HepG2 (cell line): Measurements from ENCODE around the gene UQCRC2. TPM values are rescaled to one million over a fixed set of nuclear protein-coding genes. Genes with fewer than 3 reads are reported as not detected.

Source experiments
- ATF2 ChIP-seq: sonication (generic); formaldehyde crosslinking; IDR thresholded peaks from 2 replicates; pipeline ENCODE4 v1.4.0; 2020; ENCODE audit warnings: missing genetic modification reagents
- CENPBD1 ChIP-seq: sonication (generic); formaldehyde crosslinking; IDR thresholded peaks from 2 replicates; pipeline ENCODE4 v1.8.0; 2022; ENCODE audit warnings: missing genetic modification reagents, low read depth, mild to moderate bottlenecking, borderline replicate concordance
- CENPT ChIP-seq: sonication (generic); formaldehyde crosslinking; IDR thresholded peaks from 2 replicates; pipeline ENCODE4 v1.8.0; 2022; ENCODE audit warnings: low read depth, mild to moderate bottlenecking, moderate library complexity, missing genetic modification reagents
- E2F1 ChIP-seq: sonication (generic); formaldehyde crosslinking; IDR thresholded peaks from 2 replicates; pipeline ENCODE4 v1.5.0; 2020; ENCODE audit warnings: missing genetic modification reagents
- ESRRA ChIP-seq: sonication (generic); formaldehyde crosslinking; IDR thresholded peaks from 2 replicates; pipeline ENCODE4 v1.5.1; 2020; ENCODE audit warnings: mild to moderate bottlenecking, low read depth, missing genetic modification reagents
- HMGXB4 ChIP-seq, 2 experiments: sonication (generic) in 1 of 2; formaldehyde crosslinking in 1 of 2; IDR thresholded peaks; 2 replicates each; pipeline versions ENCODE4 v1.4.0 to v1.6.1; 2018 to 2020; ENCODE audit warnings: missing genetic modification reagents in 2 of 2, borderline replicate concordance in 1 of 2, low read depth in 1 of 2, mild to moderate bottlenecking in 1 of 2, missing biosample characterization in 1 of 2
- JDP2 ChIP-seq: sonication (generic); formaldehyde crosslinking; IDR thresholded peaks from 2 replicates; pipeline ENCODE4 v1.8.1; 2022; ENCODE audit warnings: missing genetic modification reagents, borderline replicate concordance
- MED8 ChIP-seq: sonication (generic); formaldehyde crosslinking; IDR thresholded peaks from 2 replicates; pipeline ENCODE4 v1.8.1; 2023; ENCODE audit warnings: mild to moderate bottlenecking, missing genetic modification reagents; ENCODE audit not compliant: insufficient replicate concordance
- MEF2D ChIP-seq: sonication (generic); formaldehyde crosslinking; IDR thresholded peaks from 2 replicates; pipeline ENCODE4 v1.5.1; 2020; ENCODE audit warnings: mild to moderate bottlenecking, missing genetic modification reagents
- MTF1 ChIP-seq: sonication (generic); formaldehyde crosslinking; IDR thresholded peaks from 2 replicates; pipeline ENCODE4 v1.5.0; 2020; ENCODE audit warnings: missing genetic modification reagents
- MYNN ChIP-seq: sonication (generic); formaldehyde crosslinking; IDR thresholded peaks from 2 replicates; pipeline ENCODE4 v1.4.0; 2020; ENCODE audit warnings: mild to moderate bottlenecking, low read depth, missing genetic modification reagents
- PHB2 ChIP-seq: fragments of 450-650 bp; IDR thresholded peaks from 2 replicates; pipeline ENCODE4 v1.6.1; 2018; ENCODE audit not compliant: partially characterized antibody
- REXO4 ChIP-seq: sonication (generic); formaldehyde crosslinking; IDR thresholded peaks from 2 replicates; pipeline ENCODE4 v1.8.0; 2022; ENCODE audit warnings: missing genetic modification reagents, mild to moderate bottlenecking, borderline replicate concordance
- TMF1 ChIP-seq: sonication (generic); formaldehyde crosslinking; IDR thresholded peaks from 2 replicates; pipeline ENCODE4 v1.8.1; 2022; ENCODE audit warnings: low read depth, missing genetic modification reagents
- ZFP36L1 ChIP-seq: sonication (generic); formaldehyde crosslinking; IDR thresholded peaks from 2 replicates; pipeline ENCODE4 v1.8.0; 2022; ENCODE audit warnings: mild to moderate bottlenecking, missing genetic modification reagents, moderate library complexity
- ZNF235 ChIP-seq: sonication (generic); formaldehyde crosslinking; IDR thresholded peaks from 2 replicates; pipeline ENCODE4 v1.8.1; 2023; ENCODE audit warnings: mild to moderate bottlenecking, missing genetic modification reagents, borderline replicate concordance
- ZNF253 ChIP-seq: sonication (generic); formaldehyde crosslinking; IDR thresholded peaks from 2 replicates; pipeline ENCODE4 v1.8.0; 2022; ENCODE audit warnings: mild to moderate bottlenecking, missing genetic modification reagents, borderline replicate concordance
- ZNF512B ChIP-seq: sonication (generic); formaldehyde crosslinking; IDR thresholded peaks from 2 replicates; pipeline ENCODE4 v1.5.1; 2020; ENCODE audit warnings: missing genetic modification reagents, mild to moderate bottlenecking, borderline replicate concordance
- ZSCAN30 ChIP-seq: sonication (generic); formaldehyde crosslinking; IDR thresholded peaks from 2 replicates; pipeline ENCODE4 v1.5.0; 2020; ENCODE audit warnings: mild to moderate bottlenecking, missing genetic modification reagents
- polyA plus RNA-seq, 8 experiments: library from polyadenylated mRNA; depleted of rRNA in 3 of 8; stranded (reverse) in 7 of 8; unstranded in 1 of 8; fragments of >200 nt; fragmentation: Illumina TruSeq in 4 of 8; extraction: Trizol in 4 of 8; gene quantifications; 2 replicates each; pipeline versions ENCODE4 v1.2.1 to v1.2.3, GENCODE V29; 2011 to 2016; ENCODE audit warnings: low read depth in 4 of 8, missing spikeins in 1 of 8, mixed read lengths in 1 of 8; ENCODE audit not compliant: insufficient read depth in 1 of 8
- total RNA-seq, 5 experiments: library from RNA; depleted of rRNA; stranded (reverse); fragments of >200 nt; fragmentation: Illumina TruSeq; extraction: Trizol; gene quantifications; 2 replicates each; pipeline ENCODE4 v1.2.3, GENCODE V29; 2016; ENCODE audit warnings: low read depth in 1 of 5

Gene UQCRC2
- total and polyA plus RNA-seq, 2 of the 13 experiments (the other 11 are each of a cell fraction or from before 2014, with no cell fraction given) = 442 to 536 TPM

GRCh38 chr16:22007509-22008214 is 54.5 kb downstream of the UQCRC2 start, which contains the start of gene MOSMO (continued):
- TF ChIP-seq HMGXB4 (CRISPR knock-in tag; IDR thresholded peaks at IDR 0.05; ENCODE audit: borderline replicate concordance in 1 of 2, low read depth in 1 of 2) (peak; percentile 53 to 69; a peak in 3 of 4 replicates), ZSCAN30 (CRISPR knock-in tag) (no peak; the same call in 1 of the 2 replicates), MYNN (no peak), ATF2 (CRISPR knock-in tag) (no peak), PHB2 (no peak), ZNF253 (CRISPR knock-in tag) (0 out of 2 replicates have a peak, but pooled peaks have one; percentile 58), MED8 (CRISPR knock-in tag) (peak; percentile 45), ESRRA (CRISPR knock-in tag) (no peak; the same call in 1 of the 2 replicates), CENPBD1 (CRISPR knock-in tag) (peak; percentile 86; the same call in 1 of the 2 replicates), MEF2D (CRISPR knock-in tag) (no peak; the same call in 1 of the 2 replicates), ZFP36L1 (CRISPR knock-in tag) (peak; percentile 59; the same call in 1 of the 2 replicates), TMF1 (CRISPR knock-in tag) (peak; percentile 27; the same call in 1 of the 2 replicates), E2F1 (CRISPR knock-in tag) (no peak), CENPT (no peak), ZNF512B (CRISPR knock-in tag) (no peak), MTF1 (CRISPR knock-in tag) (peak; percentile 59; the same call in 1 of the 2 replicates), JDP2 (no peak), REXO4 (CRISPR knock-in tag) (no peak), ZNF235 (CRISPR knock-in tag) (no peak)
